ENCODE measurements around the gene ORC4. TPM values are rescaled to one million over a fixed set of nuclear protein-coding genes. Genes with fewer than 3 reads are reported as not detected.
A peak's percentile ranks its signal among the peaks of the same experiment; 100 is the strongest.

ORC4 gene
- total RNA-seq, 1 donor = 22.4 TPM

DNA sequence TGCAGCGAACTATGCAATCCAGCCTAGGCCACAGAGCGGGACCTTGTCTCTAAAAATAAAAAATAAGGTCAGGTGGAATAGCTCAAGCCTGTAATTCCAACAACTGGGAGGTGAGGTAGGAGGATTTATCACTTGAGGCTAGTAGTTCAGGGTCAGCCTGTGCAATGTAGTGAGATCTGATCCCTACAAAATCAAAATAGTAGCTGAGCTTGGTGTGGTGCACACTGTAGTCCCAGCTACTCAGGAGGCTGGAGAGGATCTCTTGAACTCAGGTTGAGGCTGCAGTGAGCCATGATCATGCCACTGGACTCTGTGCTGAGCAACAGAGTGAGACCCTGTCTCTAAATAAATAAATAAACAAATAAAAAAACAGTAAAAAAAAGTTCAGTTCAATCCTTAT lies 6.0 kb upstream of the ORC4 start:
- H3K27me3 ChIP-seq (ENCODE audit: insufficient read depth, low read length) = no peaks in the 10 kb centered on the region
- peaks cover 74% of the 10 kb centered on the region for H3K79me2 ChIP-seq (ENCODE audit: insufficient read depth, low read length)
- no peaks in the 10 kb centered on the region for H4K20me1 ChIP-seq (ENCODE audit: insufficient read depth, low read length)

DNA sequence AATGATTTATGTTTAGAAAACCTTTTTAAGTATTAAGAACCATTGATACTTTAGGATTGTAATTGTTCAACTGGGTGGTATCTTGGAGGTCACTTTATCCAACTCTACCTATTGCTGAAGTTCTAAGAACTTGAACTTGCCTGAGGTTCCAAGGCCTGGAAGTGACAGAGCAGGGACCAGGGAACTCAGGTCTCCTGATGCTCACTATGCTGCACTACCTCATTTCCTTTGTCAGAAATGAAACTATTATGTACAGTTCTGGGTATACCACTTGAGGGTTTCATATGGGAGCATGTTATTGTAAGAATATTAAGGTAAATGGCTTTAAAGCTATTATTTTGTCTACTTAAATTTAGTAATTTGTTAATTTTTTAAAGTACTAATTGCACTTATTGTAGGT lies 3.3 kb upstream of the ORC4 start:
- DNase-seq (ENCODE audit: insufficient read length, low spot score, missing footprints) = no peak
- Histone ChIP-seq H2AFZ (ENCODE audit: low read length) (no peak overlapping the region), H3K4me3 (ENCODE audit: insufficient read depth, low read length) (no peak overlapping the region), H3K79me2 (ENCODE audit: insufficient read depth, low read length) (peaks cover 82% of the 10 kb centered on the region), H3K36me3 (ENCODE audit: insufficient read depth, low read length) (no peaks in the 10 kb centered on the region), H3K4me2 (ENCODE audit: insufficient read depth, low read length) (peak overlapping the region; percentile 3), H3K4me1 (ENCODE audit: insufficient read depth, low read length) (peaks cover 20% of the 10 kb centered on the region), H4K20me1 (ENCODE audit: insufficient read depth, low read length) (peaks cover 8% of the 10 kb centered on the region), H3K27me3 (ENCODE audit: insufficient read depth, low read length) (no peaks in the 10 kb centered on the region), H3K9me3 (ENCODE audit: low read depth, low read length) (no peaks in the 10 kb centered on the region), H3K27ac (ENCODE audit: low read depth, low read length) (no peak overlapping the region)
- TF ChIP-seq, protein P1, sequence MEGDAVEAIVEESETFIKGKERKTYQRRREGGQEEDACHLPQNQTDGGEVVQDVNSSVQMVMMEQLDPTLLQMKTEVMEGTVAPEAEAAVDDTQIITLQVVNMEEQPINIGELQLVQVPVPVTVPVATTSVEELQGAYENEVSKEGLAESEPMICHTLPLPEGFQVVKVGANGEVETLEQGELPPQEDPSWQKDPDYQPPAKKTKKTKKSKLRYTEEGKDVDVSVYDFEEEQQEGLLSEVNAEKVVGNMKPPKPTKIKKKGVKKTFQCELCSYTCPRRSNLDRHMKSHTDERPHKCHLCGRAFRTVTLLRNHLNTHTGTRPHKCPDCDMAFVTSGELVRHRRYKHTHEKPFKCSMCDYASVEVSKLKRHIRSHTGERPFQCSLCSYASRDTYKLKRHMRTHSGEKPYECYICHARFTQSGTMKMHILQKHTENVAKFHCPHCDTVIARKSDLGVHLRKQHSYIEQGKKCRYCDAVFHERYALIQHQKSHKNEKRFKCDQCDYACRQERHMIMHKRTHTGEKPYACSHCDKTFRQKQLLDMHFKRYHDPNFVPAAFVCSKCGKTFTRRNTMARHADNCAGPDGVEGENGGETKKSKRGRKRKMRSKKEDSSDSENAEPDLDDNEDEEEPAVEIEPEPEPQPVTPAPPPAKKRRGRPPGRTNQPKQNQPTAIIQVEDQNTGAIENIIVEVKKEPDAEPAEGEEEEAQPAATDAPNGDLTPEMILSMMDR (IDR thresholded peaks at IDR 0.05; ENCODE audit: extremely low read depth, low read depth, low read length) = no peak

More for the DNA sequence above, 6.0 kb upstream of the ORC4 start:
- Histone ChIP-seq H2AFZ (ENCODE audit: low read length) (no peak overlapping the region), H3K36me3 (ENCODE audit: insufficient read depth, low read length) (no peaks in the 10 kb centered on the region), H3K4me3 (ENCODE audit: insufficient read depth, low read length) (no peak overlapping the region), H3K27ac (ENCODE audit: low read depth, low read length) (no peak overlapping the region), H3K4me1 (ENCODE audit: insufficient read depth, low read length) (peaks cover 14% of the 10 kb centered on the region), H3K4me2 (ENCODE audit: insufficient read depth, low read length) (no peak overlapping the region), H3K9me3 (ENCODE audit: low read depth, low read length) (no peaks in the 10 kb centered on the region)
- TF ChIP-seq, protein P1 (IDR thresholded peaks at IDR 0.05; ENCODE audit: extremely low read depth, low read depth, low read length) = no peak
- DNase-seq (ENCODE audit: insufficient read length, low spot score, missing footprints) = no peak

DNA sequence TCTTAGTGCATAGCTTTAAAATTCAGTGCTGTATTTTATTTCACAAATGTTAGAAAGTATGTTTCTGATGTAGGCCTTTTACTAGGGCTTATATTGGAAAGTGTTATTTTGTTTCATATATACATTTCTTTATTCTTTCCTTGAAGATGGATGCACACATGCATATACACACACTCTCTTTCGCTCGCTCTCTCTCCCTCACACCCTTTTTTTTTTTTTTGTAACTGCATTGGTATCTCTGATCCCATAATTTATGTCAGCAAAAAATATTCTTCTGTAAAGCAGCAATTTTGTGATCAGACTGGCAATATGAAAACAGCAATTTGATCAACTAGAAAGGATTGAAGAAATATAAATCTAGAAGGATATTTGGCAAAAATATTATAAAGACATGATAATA lies 2.3 kb upstream of the ORC4 start:
- Histone ChIP-seq H3K4me3 (ENCODE audit: insufficient read depth, low read length) (peak overlapping the region; percentile 94), H3K79me2 (ENCODE audit: insufficient read depth, low read length) (peaks cover 85% of the 10 kb centered on the region), H3K9me3 (ENCODE audit: low read depth, low read length) (no peaks in the 10 kb centered on the region)

DNA sequence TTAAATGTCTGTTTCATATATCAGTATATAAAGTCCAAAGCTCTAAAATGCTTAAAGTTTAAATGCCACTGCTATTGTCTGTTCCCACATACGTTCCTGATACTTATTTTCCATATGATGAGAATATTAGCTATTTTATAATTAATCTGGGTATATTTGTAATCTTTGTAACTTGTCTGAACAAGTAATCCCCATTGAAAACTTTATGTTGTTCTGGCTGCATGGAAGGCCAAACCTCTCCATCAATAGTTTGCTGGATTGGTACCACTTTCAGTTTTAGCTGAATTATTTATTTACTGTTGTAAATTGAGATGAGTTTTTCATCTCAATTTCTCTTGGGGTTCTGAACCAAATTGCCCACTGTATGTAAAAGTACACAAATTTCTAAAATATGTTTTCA lies 1.8 kb upstream of the ORC4 start:
- peaks cover 86% of the 10 kb centered on the region for H3K79me2 ChIP-seq (ENCODE audit: insufficient read depth, low read length)
- H2AFZ ChIP-seq (ENCODE audit: low read length) = no peak overlapping the region
- TF ChIP-seq, protein P1 (IDR thresholded peaks at IDR 0.05; ENCODE audit: extremely low read depth, low read depth, low read length) = no peak
- no peaks in the 10 kb centered on the region for H3K9me3 ChIP-seq (ENCODE audit: low read depth, low read length)
- H3K4me3 ChIP-seq (ENCODE audit: insufficient read depth, low read length) = peak overlapping the region; percentile 94
- peak overlapping the region; percentile 87 for H3K27ac ChIP-seq (ENCODE audit: low read depth, low read length)
- H4K20me1 ChIP-seq (ENCODE audit: insufficient read depth, low read length) = peaks cover 11% of the 10 kb centered on the region
- H3K27me3 ChIP-seq (ENCODE audit: insufficient read depth, low read length) = no peaks in the 10 kb centered on the region
- DNase-seq (ENCODE audit: insufficient read length, low spot score, missing footprints) = no peak
- peaks cover 20% of the 10 kb centered on the region for H3K4me1 ChIP-seq (ENCODE audit: insufficient read depth, low read length)
- no peaks in the 10 kb centered on the region for H3K36me3 ChIP-seq (ENCODE audit: insufficient read depth, low read length)
- peak overlapping the region; percentile 95 for H3K4me2 ChIP-seq (ENCODE audit: insufficient read depth, low read length)

More for the DNA sequence above, 2.3 kb upstream of the ORC4 start:
- Histone ChIP-seq H4K20me1 (ENCODE audit: insufficient read depth, low read length) (peaks cover 11% of the 10 kb centered on the region), H2AFZ (ENCODE audit: low read length) (no peak overlapping the region), H3K27me3 (ENCODE audit: insufficient read depth, low read length) (no peaks in the 10 kb centered on the region), H3K36me3 (ENCODE audit: insufficient read depth, low read length) (no peaks in the 10 kb centered on the region), H3K27ac (ENCODE audit: low read depth, low read length) (no peak overlapping the region), H3K4me2 (ENCODE audit: insufficient read depth, low read length) (peak overlapping the region; percentile 95), H3K4me1 (ENCODE audit: insufficient read depth, low read length) (peaks cover 20% of the 10 kb centered on the region)
- no peak for DNase-seq (ENCODE audit: insufficient read length, low spot score, missing footprints)
- TF ChIP-seq, protein P1 (IDR thresholded peaks at IDR 0.05; ENCODE audit: extremely low read depth, low read depth, low read length) = no peak
